Right lobe of liver (tissue), 4 donors: ENCODE measurements around the gene KCNA5.

Experiments used
- CTCF ChIP-seq, 4 donors: fragments of 200-600 bp in 3 of 4; fragments of 450-650 bp in 1 of 4; IDR thresholded peaks; one replicate each; pipeline versions ENCODE4 v1.5.1 to v1.8.0; 2016 to 2022; ENCODE audit warnings: antibody characterized with exemption in 4 of 4, mild to moderate bottlenecking in 2 of 4
- POLR2A ChIP-seq: fragments of 450-650 bp; IDR thresholded peaks from one replicate; pipeline ENCODE4 v1.6.1; 2017; ENCODE audit warnings: antibody characterized with exemption, mild to moderate bottlenecking
- donor health status: DM: no; HTN: no; CAD: no.
- donor health status: DM: no; HTN: no; CAD: no.
- donor health status: DM: no; HTN: yes; CAD: no.

- TF ChIP-seq CTCF (IDR thresholded peaks at IDR 0.05) (no peak), POLR2A (no peak)
Measured at GRCh38 chr12:5023842-5024241, 19.8 kb upstream of the KCNA5 start.
